Fibroblast of lung (primary cell): ENCODE data around the gene NCAPD2. TPM values are rescaled to one million over a fixed set of nuclear protein-coding genes. Genes with fewer than 3 reads are reported as not detected.

Source experiments
- DNase-seq, 2 donors: peaks; one replicate each; pipeline versions ENCODE4 v3.0.0 to v3.0.0-alpha.2; 2010; ENCODE audit warnings: low read depth in 2 of 2
- H2AFZ ChIP-seq: 2 replicates; pipeline ENCODE4 v1.5.1; 2012; ENCODE audit warnings: low read length, control low read depth, inconsistent platforms
- H3K27ac ChIP-seq: 2 replicates; pipeline ENCODE4 v1.5.1; 2011; ENCODE audit warnings: low read length, control low read depth; ENCODE audit not compliant: insufficient read depth
- H3K27me3 ChIP-seq: 2 replicates; pipeline ENCODE4 v1.5.1; 2011; ENCODE audit warnings: mild to moderate bottlenecking, low read length; ENCODE audit not compliant: control insufficient read depth, insufficient read depth
- H3K36me3 ChIP-seq: 2 replicates; pipeline ENCODE4 v1.5.1; 2011; ENCODE audit warnings: low read length; ENCODE audit not compliant: control insufficient read depth, insufficient read depth
- H3K4me1 ChIP-seq: 2 replicates; pipeline ENCODE4 v1.5.1; 2011; ENCODE audit warnings: low read length; ENCODE audit not compliant: control insufficient read depth, insufficient read depth; ENCODE audit errors: extremely low read depth
- H3K4me2 ChIP-seq: 2 replicates; pipeline ENCODE4 v1.5.1; 2011; ENCODE audit warnings: low read length, control low read depth; ENCODE audit not compliant: insufficient read depth; ENCODE audit errors: extremely low read depth
- H3K4me3 ChIP-seq, 4 experiments: fragments of 200-600 bp in 1 of 4; sonication (generic) in 1 of 4; replicated peaks in 1 of 4; 2 replicates each; pipeline ENCODE4 v1.5.1; 2011 to 2016; ENCODE audit warnings: low read length in 4 of 4, low read depth in 3 of 4, mild to moderate bottlenecking in 3 of 4, control low read depth in 2 of 4, inconsistent platforms in 1 of 4, mixed read lengths in 1 of 4; ENCODE audit not compliant: insufficient read depth in 1 of 4; ENCODE audit errors: control extremely low read depth in 1 of 4
- H3K79me2 ChIP-seq: 2 replicates; pipeline ENCODE4 v1.5.1; 2012; ENCODE audit warnings: mild to moderate bottlenecking, low read length, inconsistent platforms; ENCODE audit not compliant: control insufficient read depth, insufficient read depth
- H3K9ac ChIP-seq: 2 replicates; pipeline ENCODE4 v1.5.1; 2011; ENCODE audit warnings: mild to moderate bottlenecking, low read length, control low read depth; ENCODE audit not compliant: insufficient read depth
- H3K9me3 ChIP-seq: 2 replicates; pipeline ENCODE4 v1.5.1; 2012; ENCODE audit warnings: low read depth, low read length; ENCODE audit not compliant: control insufficient read depth, insufficient read depth
- H4K20me1 ChIP-seq: 2 replicates; pipeline ENCODE4 v1.5.1; 2011; ENCODE audit warnings: low read length; ENCODE audit not compliant: control insufficient read depth, insufficient read depth; ENCODE audit errors: extremely low read depth
- CTCF ChIP-seq, 2 donors: IDR thresholded peaks in 1 of 2; conservative IDR thresholded peaks in 1 of 2; 1 replicate in 1 of 2; 2 replicates in 1 of 2; pipeline ENCODE4 v1.5.1; 2011 to 2012; ENCODE audit warnings: low read length in 2 of 2, control low read depth in 1 of 2, inconsistent platforms in 1 of 2, low read depth in 1 of 2, mild to moderate bottlenecking in 1 of 2
- EZH2 ChIP-seq: IDR thresholded peaks from 2 replicates; pipeline ENCODE4 v1.5.1; 2012; ENCODE audit warnings: low read length, control low read depth, mild to moderate bottlenecking; ENCODE audit errors: missing control alignments
- polyA plus RNA-seq, 2 donors: library from polyadenylated mRNA; depleted of rRNA in 1 of 2; stranded (reverse) in 1 of 2; unstranded in 1 of 2; fragments of >200 nt; gene quantifications; 2 replicates each; pipeline ENCODE4 v1.2.1, GENCODE V29; 2011 to 2012; ENCODE audit warnings: missing spikeins in 1 of 2
- total RNA-seq: library from RNA; depleted of rRNA; stranded (reverse); fragments of >200 nt; gene quantifications from 2 replicates; pipeline ENCODE4 v1.2.1, GENCODE V29; 2014

Gene NCAPD2
- total and polyA plus RNA-seq, 2 donors (not counting 1 experiment from before 2014, with no cell fraction given), result 17.2 to 42.3 TPM

GRCh38 chr12:6562881-6563280 is 69.0 kb downstream of the NCAPD2 start:
- H3K36me3 ChIP-seq, result peaks cover 24% of the 10 kb centered on the region
- H3K27me3 ChIP-seq, result no peaks in the 10 kb centered on the region
- H3K9me3 ChIP-seq, result no peaks in the 10 kb centered on the region
- H3K4me3 ChIP-seq, result no peak overlapping the region
- H3K9ac ChIP-seq, result no peak overlapping the region
- H4K20me1 ChIP-seq, result no peaks in the 10 kb centered on the region
- no peak overlapping the region for H2AFZ ChIP-seq
- H3K27ac ChIP-seq, result no peak overlapping the region
- peaks cover 15% of the 10 kb centered on the region for H3K79me2 ChIP-seq
- H3K4me2 ChIP-seq, result no peak overlapping the region
- TF ChIP-seq CTCF (conservative IDR thresholded peaks at IDR 0.05 in 1 of 2, IDR thresholded peaks at IDR 0.05 in 1 of 2; ENCODE audit: low read depth in 1 of 2, low read length in 2 of 2) (no peak), EZH2 (no peak)
- no peaks in the 10 kb centered on the region for H3K4me1 ChIP-seq
- no peak for DNase-seq

DNA sequence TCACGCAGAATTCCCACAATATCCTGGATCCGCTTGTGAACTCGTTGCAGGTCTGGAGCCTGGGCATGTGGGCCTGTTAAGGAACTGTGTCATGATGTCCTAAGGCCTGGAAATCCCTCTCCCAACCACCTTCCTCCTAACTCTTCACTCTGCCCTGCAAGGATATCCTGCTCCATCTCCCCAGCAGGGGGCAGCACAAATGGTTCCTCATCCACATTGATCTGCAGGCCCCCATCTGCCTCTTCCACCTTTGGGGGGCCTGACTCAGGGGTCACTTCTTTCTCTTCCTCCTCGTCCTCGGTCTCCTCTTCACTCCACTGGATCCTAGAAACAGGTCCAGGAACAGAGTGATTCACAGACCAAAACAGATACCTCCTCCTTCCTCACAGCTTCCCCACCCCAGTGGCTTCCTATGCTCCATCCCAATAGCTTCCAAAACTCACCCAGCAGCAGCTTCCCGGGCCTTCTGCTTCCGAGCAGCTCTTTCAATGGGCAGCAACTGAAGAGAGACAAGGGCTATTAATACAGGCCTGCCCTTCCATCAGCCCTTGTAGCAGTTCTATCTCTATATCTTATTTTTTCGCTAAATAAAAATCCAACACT is 69.6 kb downstream of the NCAPD2 start:
- Histone ChIP-seq H4K20me1 (no peaks in the 10 kb centered on the region), H3K79me2 (peaks cover 17% of the 10 kb centered on the region)

DNA sequence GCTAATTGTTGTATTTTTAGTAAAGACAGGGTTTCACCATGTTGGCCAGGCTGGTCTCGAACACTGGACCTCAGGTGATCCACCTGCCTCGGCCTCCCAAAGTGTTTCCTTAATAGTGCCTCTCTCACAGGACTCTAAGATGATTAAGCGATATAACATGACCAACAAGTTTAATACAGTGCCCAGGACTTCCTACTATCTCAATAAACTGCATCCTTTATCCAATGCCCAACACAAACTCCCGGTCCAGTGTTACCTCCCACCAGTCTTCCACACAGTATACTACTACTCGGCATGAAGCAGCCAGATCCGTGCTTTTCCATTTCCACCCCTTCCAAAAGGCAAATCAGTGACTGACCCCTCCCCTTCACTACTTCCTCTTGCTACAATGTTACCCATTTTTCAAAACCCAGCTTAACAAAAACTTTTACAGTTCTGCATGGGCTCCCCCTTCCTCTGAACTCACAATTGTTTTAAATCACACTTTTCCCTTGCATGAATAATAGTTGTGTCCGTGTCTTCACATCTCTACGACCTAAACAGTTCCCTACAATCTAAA is 73.3 kb downstream of the NCAPD2 start:
- Histone ChIP-seq H3K27ac (peak overlapping the region; percentile 85), H3K79me2 (peaks cover 19% of the 10 kb centered on the region)
- no peak for TF ChIP-seq CTCF (conservative IDR thresholded peaks at IDR 0.05 in 1 of 2, IDR thresholded peaks at IDR 0.05 in 1 of 2; ENCODE audit: low read depth in 1 of 2, low read length in 2 of 2)

More for the DNA sequence above, 69.6 kb downstream of the NCAPD2 start:
- H2AFZ ChIP-seq, result no peak overlapping the region
- no peaks in the 10 kb centered on the region for H3K9me3 ChIP-seq
- H3K27me3 ChIP-seq, result no peaks in the 10 kb centered on the region
- peaks cover 24% of the 10 kb centered on the region for H3K36me3 ChIP-seq
- no peak for DNase-seq
- H3K9ac ChIP-seq, result no peak overlapping the region
- no peak overlapping the region for H3K4me3 ChIP-seq
- TF ChIP-seq EZH2, result no peak
- peak; percentile 67 to 84 for TF ChIP-seq CTCF (conservative IDR thresholded peaks at IDR 0.05 in 1 of 2, IDR thresholded peaks at IDR 0.05 in 1 of 2; ENCODE audit: low read depth in 1 of 2, low read length in 2 of 2)
- no peak overlapping the region for H3K27ac ChIP-seq
- no peaks in the 10 kb centered on the region for H3K4me1 ChIP-seq
- H3K4me2 ChIP-seq, result no peak overlapping the region

More for the DNA sequence above, 73.3 kb downstream of the NCAPD2 start:
- Histone ChIP-seq H3K27me3 (no peaks in the 10 kb centered on the region), H2AFZ (no peak overlapping the region), H3K9me3 (no peaks in the 10 kb centered on the region), H3K4me1 (no peaks in the 10 kb centered on the region), H3K9ac (no peak overlapping the region), H3K36me3 (peaks cover 17% of the 10 kb centered on the region), H4K20me1 (no peaks in the 10 kb centered on the region), H3K4me2 (peak overlapping the region; percentile 67), H3K4me3 (peak overlapping the region; percentile 23 to 82 (median 68))
- DNase-seq, result no peak
